HG03103 (cell line): ENCODE results near the gene TIE1.

Experiments used
- ATAC-seq: cut with Tn5 transposase; IDR thresholded peaks from one replicate; pipeline ENCODE4 v1.9.1; 2021; ENCODE audit warnings: low read depth; ENCODE audit not compliant: unreplicated experiment

TIE1 gene

GRCh38 chr1:43311521-43311920 lies 10.7 kb downstream of the TIE1 start:
- ATAC-seq: no peak

- ATAC-seq: no peak
These were observed 11.4 kb downstream of the TIE1 start for GRCh38 chr1:43312212-43312623.

- no peak for ATAC-seq
These were observed 12.1 kb downstream of the TIE1 start for GRCh38 chr1:43312663-43313515.

GRCh38 chr1:43313771-43314170 lies 13.0 kb downstream of the TIE1 start:
- no peak for ATAC-seq

- no peak for ATAC-seq
These were observed 13.5 kb downstream of the TIE1 start for GRCh38 chr1:43314233-43314632.

DNA sequence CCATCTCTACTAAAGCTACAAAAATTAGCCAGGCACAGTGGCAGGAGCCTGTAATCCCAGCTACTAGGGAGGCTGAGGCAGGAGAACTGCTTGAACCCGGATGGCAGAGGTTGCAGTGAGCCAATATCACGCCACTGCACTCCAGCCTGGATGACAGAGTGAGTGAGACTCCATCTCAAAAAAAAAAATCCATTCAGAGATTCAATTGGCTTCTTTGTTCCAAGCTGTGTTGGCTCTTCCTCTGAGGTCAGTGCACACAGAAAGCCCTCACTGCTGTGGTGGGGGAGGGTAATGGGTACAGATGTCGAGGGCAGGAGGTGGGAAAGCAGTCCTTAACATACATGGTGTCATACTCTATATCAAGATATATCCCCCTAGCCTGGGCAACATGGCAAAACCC lies 14.7 kb downstream of the TIE1 start:
- no peak for ATAC-seq

DNA sequence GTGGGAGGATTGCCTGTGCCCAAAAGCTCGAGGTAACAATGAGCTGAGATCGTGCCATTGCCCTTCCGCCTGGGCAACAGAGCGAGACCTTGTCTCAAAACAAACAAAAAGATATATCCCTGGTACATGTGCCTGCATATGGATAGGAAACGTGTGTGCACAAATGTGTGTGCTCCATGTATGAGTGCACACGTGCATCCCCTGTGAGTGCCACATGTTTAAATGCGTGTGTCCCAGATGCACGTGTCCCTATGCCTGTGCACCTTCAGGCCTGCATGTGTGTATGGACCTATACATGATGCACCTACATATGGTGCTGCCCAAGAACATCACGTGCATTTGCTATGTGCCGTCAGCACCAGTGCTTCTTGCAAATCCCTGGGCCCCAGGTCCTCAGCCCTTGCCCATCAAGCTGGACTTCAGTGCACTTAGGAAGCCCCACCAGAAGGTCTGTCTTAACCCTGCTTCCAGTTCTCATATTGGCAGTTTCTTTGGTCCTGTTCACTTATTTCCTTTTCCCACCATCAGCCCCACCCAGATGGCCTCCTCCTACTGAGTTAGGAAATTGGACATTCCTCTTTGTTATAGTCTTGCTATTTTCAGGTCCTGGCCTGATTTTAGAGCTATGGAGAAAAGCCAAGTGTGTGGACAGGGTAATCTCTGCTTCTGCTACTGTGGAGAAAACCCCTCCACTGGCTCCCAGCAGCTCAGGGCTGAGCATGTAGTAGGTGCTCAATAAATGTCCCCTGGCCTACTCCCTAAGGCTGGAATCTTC lies 15.4 kb downstream of the TIE1 start:
- no peak for ATAC-seq

DNA sequence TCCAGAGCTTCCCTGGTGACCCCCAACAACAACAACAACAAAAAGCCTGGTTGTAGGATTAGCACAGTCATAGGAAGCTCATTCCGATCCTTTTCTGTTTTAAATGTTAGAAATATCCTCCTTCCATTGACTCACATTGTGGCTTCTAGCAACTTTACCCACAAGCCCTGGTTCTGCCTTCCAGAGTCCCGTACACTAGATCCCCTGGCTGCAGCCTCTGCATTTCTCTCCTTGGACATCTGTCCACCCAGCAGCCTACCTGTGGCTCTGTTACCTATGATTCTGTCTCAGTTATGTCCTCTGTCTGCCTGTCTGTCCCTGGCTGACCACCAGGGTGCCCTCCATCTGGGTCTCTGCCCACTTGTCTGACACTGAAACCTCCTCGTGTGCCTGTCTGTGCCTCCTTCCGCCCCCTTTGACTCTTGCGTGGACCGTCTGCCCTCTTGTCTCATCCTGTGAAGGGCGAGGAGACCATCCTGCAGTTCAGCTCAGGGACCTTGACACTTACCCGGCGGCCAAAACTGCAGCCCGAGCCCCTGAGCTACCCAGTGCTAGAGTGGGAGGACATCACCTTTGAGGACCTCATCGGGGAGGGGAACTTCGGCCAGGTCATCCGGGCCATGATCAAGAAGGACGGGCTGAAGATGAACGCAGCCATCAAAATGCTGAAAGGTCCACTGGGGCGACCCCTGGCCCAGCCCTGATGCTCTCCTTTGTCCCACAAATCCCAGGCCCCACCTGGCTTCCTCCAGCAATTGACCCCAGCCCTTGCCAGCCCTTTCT lies 16.1 kb downstream of the TIE1 start:
- ATAC-seq: no peak

DNA sequence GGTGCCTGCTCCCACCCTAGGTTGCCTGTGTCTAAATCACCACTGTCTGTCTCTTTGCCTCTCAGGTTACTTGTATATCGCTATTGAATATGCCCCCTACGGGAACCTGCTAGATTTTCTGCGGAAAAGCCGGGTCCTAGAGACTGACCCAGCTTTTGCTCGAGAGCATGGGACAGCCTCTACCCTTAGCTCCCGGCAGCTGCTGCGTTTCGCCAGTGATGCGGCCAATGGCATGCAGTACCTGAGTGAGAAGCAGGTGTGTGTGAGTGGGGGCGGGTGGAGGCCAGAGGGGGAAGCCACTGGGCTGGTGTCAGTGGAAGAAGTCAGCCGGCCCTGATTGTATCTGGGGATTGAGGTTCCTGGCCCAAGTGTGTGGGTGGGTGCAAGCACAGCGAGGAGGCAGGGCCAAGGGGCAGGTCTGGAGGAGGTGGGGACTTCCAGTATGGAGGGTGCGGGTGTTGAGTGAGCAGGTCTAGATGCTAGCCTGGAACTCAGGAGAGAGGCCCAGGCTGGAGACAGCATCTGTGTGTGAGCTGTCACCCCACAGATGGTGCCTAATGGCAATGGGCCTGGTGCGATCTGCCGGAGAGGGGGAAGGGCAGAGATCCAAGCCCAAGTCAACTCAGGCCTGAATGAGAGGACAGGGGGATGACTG lies 17.2 kb downstream of the TIE1 start:
- ATAC-seq: no peak

DNA sequence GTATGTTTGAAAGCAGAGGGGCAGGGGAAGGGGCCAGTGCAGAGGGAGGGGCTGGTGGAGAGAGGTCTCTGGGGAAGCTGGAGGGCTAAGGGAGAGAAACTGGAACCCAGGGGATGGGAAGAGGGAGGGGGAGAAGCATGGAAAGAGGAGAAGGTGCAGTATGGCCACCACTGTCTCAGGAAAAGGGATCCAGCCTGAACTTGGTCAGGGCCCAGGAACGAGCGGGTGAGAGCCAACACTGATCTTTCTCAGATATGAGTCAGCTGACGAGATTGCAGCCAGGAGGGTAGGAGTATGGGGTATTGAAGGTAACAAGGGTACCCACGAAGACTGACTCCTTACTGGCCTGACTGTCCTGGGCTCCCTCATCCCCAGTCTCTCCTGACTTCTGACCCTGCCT lies 18.0 kb downstream of the TIE1 start:
- ATAC-seq: no peak

DNA sequence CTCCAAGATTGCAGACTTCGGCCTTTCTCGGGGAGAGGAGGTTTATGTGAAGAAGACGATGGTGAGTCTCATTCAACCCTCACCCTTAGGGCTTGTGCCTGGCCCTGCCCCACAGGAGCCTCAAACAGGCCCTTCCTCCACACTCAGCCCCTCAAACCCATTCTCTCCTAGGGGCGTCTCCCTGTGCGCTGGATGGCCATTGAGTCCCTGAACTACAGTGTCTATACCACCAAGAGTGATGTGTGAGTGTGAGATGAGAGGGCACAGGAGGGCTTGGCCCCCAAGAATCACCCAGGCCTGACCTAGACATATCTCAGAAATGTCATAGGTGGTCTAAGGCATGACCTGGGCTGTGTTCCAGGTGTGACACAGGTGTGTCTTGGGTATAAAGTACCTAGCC lies 18.5 kb downstream of the TIE1 start:
- ATAC-seq: no peak

DNA sequence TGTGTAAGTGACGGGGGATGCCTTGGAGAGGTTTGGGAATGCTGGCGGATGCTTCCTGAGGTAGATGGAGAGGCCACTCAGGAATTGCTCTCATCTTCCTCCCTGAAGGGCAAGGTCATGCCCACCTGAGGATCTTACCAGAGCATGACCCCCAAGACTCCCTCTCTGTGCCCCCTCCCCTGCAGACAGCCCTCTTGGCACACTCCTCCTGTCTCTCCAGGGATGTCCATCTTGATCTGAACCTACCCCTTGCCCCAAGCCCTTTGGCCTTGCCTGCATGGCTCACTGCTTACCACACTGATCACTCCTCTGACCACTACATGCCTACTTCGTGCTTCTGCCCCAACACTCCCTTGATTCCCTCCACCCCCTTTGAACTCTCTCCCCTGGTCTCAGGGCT lies 19.0 kb downstream of the TIE1 start:
- no peak for ATAC-seq

DNA sequence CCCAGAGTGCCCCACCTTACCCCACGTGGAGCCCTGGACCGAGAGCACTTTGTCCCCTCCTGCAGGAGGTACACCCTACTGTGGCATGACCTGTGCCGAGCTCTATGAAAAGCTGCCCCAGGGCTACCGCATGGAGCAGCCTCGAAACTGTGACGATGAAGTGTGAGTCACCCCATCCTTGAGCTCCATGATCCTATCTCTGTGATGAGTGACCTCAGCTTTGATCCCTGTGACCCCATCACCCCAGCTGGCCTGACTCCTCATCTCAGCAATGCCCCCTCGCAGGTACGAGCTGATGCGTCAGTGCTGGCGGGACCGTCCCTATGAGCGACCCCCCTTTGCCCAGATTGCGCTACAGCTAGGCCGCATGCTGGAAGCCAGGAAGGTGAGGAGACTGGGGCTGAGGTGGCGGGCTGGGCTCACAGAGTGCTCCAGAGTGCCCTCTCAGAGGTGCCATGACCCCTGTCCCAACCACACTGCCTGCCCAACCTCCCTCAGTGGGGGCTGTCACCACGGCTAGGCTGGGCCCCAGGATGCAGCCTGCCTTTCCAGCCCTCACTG lies 20.6 kb downstream of the TIE1 start:
- no peak for ATAC-seq

DNA sequence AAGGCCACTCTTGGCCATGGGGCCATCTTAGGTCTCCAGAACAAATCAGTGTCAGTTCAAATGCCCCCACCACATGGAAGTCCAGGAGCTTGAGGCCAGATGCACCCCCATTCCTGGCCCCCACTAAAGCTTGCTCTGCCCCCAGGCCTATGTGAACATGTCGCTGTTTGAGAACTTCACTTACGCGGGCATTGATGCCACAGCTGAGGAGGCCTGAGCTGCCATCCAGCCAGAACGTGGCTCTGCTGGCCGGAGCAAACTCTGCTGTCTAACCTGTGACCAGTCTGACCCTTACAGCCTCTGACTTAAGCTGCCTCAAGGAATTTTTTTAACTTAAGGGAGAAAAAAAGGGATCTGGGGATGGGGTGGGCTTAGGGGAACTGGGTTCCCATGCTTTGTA lies 21.7 kb downstream of the TIE1 start:
- ATAC-seq: no peak

DNA sequence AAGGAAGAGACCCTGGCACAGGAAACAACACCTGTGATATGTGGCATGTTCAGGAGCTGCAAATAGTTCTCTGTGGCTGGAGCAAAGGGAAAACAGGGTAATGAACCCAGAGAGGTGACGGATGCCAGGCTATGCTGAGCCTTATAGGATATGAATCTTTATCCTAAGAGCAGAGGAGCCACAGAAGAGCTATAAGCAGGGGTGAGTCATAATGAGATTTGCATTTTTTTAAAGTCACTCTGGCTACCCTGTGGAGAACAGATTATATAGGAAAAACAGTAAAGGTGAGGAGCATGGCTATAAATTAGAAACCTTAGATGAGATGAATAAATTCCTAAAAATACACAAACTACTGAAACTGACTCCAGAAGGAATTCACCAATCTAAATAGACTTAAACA lies 24.0 kb downstream of the TIE1 start:
- ATAC-seq: no peak

GRCh38 chr1:43325381-43325780 lies 24.6 kb downstream of the TIE1 start:
- ATAC-seq: no peak

GRCh38 chr1:43327549-43328292 lies 26.9 kb downstream of the TIE1 start:
- no peak for ATAC-seq

GRCh38 chr1:43329995-43330751 lies 29.4 kb downstream of the TIE1 start:
- no peak for ATAC-seq

DNA sequence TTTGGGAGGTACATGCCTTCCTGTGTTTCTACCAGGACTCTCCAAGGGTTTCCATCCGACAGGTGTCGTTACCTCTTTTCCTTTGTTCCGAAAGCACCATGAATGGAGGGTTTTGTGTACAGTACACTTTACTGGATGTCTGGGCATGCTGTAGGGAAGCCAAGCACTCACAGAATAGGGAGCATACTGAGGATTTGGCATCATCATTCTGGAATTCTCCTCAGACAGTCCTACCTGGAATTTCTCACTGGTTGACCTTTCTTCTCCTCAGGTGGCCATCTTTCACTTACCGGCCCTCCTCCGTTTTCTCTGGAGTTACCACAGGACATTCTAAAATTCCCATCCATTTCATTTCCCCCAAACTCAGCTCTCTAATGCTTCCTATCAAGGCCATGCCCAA lies 30.9 kb downstream of the TIE1 start:
- no peak for ATAC-seq
